Measurements from ENCODE around the gene ZNF578.
"Not testable (repeated sequence)": the region's sequence is repeated elsewhere in the genome, so short reads cannot be mapped to it uniquely, and the experiment has no call there.

Gene ZNF578

GRCh38 chr19:52507266-52507665 is 53.9 kb downstream of the ZNF578 start:
- no peak for DNase-seq (ENCODE audit: low read depth in 2 of 2, low spot score in 1 of 2)

DNA sequence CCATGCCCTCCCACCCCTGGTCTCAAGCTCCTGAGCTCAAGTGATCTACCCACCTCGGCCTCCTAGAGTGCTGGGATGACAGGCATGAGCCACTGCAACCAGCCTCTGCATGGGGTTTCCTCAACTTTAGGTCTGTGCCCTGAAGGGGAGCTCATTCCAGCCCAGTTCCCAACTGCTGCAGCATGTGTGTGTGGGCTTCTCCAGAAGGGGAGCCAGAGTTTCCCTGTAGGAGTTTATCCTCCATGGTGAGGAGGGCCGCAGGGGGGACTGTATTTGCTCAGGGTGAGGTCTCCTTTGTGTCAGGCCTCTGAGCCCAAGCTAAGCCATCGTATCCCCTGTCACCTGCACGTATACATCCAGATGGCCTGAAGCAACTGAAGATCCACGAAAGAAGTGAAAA is 62.8 kb downstream of the ZNF578 start:
- DNase-seq (ENCODE audit: low read depth in 2 of 2, low spot score in 1 of 2): no peak

DNA sequence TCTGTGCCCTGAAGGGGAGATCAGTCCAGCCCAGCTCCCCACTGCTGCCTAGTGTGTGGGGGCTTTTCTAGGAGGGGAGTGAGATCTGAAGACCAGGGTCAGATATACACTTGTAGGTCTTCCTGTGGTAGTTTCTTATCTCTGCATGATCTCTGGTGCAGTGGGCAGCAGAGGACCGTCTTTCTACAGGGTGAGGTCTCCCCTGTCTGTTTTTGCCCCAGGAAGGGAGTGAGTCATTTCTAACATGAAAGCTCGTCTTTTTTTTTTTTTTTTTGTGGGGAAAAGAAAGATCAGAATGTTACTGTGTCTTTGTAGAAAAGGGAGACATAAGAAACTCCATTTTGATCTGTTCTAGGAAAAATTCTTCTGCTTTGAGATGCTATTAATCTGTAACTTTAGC is 65.3 kb downstream of the ZNF578 start:
- DNase-seq (ENCODE audit: low read depth in 2 of 2, low spot score in 1 of 2): no peak

DNA sequence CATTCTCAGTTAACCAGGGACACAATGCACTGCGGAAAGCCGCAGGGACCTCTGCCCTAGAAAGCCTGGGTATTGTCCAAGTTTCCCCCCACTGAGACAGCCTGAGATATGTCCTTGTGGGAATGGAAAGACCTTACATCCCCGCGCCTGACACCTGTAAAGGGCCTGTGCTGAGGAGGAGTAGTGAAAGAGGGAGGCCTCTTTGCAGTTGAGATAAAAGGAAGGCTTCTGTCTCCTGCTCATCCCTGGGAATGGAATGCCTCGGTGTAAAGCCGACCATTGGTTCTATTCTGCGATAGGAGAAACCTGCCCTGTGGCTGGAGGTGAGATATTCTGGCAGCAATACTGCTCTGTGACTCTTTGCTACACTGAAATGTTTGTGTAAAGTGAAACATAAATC is 65.8 kb downstream of the ZNF578 start:
- not testable (repeated sequence) for DNase-seq (ENCODE audit: low read depth in 2 of 2, low spot score in 1 of 2)

GRCh38 chr19:52520013-52520412 is 66.7 kb downstream of the ZNF578 start:
- no peak for DNase-seq (ENCODE audit: low read depth in 2 of 2, low spot score in 1 of 2)

- no peak for DNase-seq (ENCODE audit: low read depth in 2 of 2, low spot score in 1 of 2)
Measured at GRCh38 chr19:52522551-52522950, 69.2 kb downstream of the ZNF578 start.

GRCh38 chr19:52524086-52524485 is 70.7 kb downstream of the ZNF578 start:
- no peak for DNase-seq (ENCODE audit: low read depth in 2 of 2, low spot score in 1 of 2)

DNA sequence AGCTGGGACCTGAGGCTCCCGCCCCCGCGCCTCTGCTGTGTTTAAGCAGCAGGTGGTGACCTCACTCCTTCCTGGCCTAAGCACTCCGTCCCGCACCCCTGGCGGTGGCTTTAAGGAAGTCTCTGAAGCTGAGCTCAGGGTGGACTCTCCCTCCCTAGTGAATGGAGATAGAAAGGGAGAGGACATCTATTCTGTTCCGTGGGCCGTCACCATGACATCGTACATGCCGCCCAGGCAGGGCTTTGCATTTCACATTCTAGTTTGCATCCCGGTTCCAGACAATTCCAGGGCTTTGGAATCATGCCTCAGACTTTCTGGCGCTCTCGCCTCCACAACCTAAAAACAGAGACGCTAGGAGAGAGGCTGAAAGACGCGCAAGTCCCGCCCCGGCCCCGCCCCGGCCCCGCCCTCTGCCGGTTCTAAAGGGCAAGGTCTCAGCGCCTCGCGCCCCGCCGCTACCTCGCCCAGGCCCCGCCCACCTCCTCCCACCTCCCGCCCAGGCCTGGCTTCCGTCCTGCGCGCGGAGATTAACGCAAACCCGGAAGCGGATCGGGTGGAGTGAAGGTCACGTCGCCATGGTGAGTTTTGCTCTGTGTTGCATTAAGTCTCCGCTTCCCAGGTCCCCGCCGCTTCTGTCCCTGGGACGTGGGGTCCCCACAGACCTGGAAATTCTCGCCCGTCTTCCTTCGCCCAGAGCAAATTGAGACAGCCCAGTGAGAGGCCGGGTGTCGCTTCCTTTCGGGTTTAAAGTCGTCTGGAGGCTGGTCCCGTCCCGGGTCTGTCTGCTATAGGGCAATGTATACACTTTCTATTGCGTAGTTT is 74.0 kb downstream of the ZNF578 start, which contains the start of gene ZNF808:
ZNF808 (plus strand) TSS at position 535 of the 822 bp plus-strand sequence. CDS start 15,617 bp downstream, outside the sequence.
- peak; percentile 96 for DNase-seq (ENCODE audit: low read depth in 2 of 2, low spot score in 1 of 2)

- no peak for DNase-seq (ENCODE audit: low read depth in 2 of 2, low spot score in 1 of 2)
Measured at GRCh38 chr19:52527956-52528351, 74.6 kb downstream of the ZNF578 start.

DNA sequence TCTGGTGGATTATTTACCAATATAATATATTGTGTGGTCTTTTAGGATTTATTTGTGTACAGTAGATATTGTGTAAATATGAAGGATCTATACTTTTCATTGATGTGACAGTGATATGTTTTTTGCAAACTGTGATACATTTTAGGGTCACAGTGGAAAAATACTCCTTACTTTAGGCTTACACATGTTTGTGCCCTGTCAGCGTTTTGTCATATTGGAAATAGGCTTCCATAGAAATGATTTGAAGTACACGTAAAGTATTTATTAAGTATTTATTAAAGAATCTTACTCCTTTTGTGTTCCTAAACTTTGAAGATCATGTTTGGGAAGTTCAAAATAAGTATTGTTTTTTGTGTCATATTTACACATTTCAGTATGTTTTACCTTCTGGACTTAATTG is 79.1 kb downstream of the ZNF578 start:
- DNase-seq (ENCODE audit: low read depth in 2 of 2, low spot score in 1 of 2): no peak

GRCh38 chr19:52533901-52534300 is 80.5 kb downstream of the ZNF578 start:
- DNase-seq (ENCODE audit: low read depth in 2 of 2, low spot score in 1 of 2): no peak

GRCh38 chr19:52535385-52535770 is 82.0 kb downstream of the ZNF578 start:
- DNase-seq (ENCODE audit: low read depth in 2 of 2, low spot score in 1 of 2): not testable (repeated sequence)

GRCh38 chr19:52535771-52536447 is 82.6 kb downstream of the ZNF578 start:
- DNase-seq (ENCODE audit: low read depth in 2 of 2, low spot score in 1 of 2): peak; percentile 81 to 86

DNA sequence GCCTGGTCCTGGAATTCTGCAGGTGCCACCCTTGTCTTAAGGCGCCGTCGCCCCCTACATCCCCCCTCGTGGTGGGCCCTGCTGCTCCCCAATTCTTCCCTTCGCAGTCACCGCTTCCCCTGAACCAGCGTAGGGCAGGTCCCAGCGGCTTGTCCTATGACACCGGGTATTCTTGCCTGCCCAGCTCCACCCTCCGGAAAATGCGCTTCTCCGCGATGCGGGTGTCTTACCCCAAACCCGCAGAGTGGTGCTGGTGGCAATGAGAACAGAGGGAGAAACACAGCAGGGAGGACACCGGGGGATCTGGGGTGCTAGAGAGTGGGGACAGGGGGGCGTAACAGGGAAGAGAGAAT is 83.1 kb downstream of the ZNF578 start:
- DNase-seq (ENCODE audit: low read depth in 2 of 2, low spot score in 1 of 2): peak in 1 of 2 donors; percentile 3

- DNase-seq (ENCODE audit: low read depth in 2 of 2, low spot score in 1 of 2): not testable (repeated sequence)
Measured at GRCh38 chr19:52538815-52539214, 85.5 kb downstream of the ZNF578 start.

- DNase-seq (ENCODE audit: low read depth in 2 of 2, low spot score in 1 of 2): not testable (repeated sequence)
Measured at GRCh38 chr19:52541176-52541575, 87.8 kb downstream of the ZNF578 start.

DNA sequence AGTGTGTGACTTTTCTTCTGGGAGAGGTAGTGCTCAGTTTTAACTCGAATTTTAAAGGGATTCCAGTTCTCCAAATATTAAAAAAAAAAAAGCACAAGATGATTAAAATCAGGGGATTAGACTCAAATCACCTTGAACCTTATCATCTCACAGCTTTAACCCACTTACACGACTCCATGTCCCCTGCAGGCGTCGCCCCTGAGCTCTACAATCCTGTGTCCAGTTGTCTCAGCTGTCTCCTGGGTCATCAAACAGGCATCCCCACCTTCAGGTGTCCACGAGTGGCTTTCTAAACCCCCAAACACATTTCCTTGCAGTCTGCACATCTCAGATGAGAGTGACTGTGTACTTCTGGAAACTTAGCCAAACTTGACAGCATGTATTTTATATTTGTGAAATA is 88.3 kb downstream of the ZNF578 start:
- no peak for DNase-seq (ENCODE audit: low read depth in 2 of 2, low spot score in 1 of 2)

DNA sequence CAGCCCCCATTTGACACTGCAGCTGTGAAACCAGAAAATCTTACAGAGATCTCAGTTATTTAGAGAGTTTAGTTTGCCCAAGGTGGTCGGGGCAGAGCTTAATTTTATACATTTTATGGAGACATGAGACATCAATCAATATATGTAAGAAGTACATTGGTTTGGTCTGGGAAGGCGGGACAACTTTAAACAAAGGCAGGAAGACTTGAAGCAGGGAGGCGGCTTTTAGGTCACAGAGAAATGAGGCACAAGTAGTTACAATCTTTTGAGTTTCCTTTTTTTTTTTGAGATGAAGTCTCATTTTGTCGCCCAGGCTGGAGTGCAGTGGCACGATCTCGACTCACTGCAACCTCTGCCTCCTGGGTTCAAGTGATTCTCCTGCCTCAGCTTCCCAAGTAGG is 89.2 kb downstream of the ZNF578 start:
- DNase-seq (ENCODE audit: low read depth in 2 of 2, low spot score in 1 of 2): not testable (repeated sequence)

GRCh38 chr19:52542984-52543664 is 89.8 kb downstream of the ZNF578 start:
- DNase-seq (ENCODE audit: low read depth in 2 of 2, low spot score in 1 of 2): no peak

- no peak for DNase-seq (ENCODE audit: low read depth in 2 of 2, low spot score in 1 of 2)
Measured at GRCh38 chr19:52554216-52554971, 101.0 kb downstream of the ZNF578 start.

All from stimulated activated CD8-positive, alpha-beta memory T cell treated with anti-CD3 and anti-CD28 coated beads, Interleukin-4, amount 100 ng/mL, for 4 hours (primary cell).